K562 (cell line): ENCODE measurements around the gene TMCO4. TPM values are rescaled to one million over a fixed set of nuclear protein-coding genes. Genes with fewer than 3 reads are reported as not detected.
A peak's percentile ranks its signal among the peaks of the same experiment; 100 is the strongest.

Experiments used
- ATAC-seq: fragments of 200-7000 bp; cut with Tn5 transposase; 3 replicates; pipeline ENCODE4 v1.9.1; 2020; ENCODE audit warnings: moderate library complexity
- BruUV-seq: library from RNA; stranded (reverse); fragments of 400-500 nt; replicated peaks from 2 replicates; lab custom pipeline; 2021; lab: Mats Ljungman, UMichigan
- CTCF ChIA-PET: fragments of 300-600 bp; formaldehyde crosslinking; extraction: SDS; loops from one replicate; lab custom pipeline; 2021; ENCODE audit warnings: low intra/inter-chr PET ratio; lab: Yijun Ruan, JAX
- POLR2A ChIA-PET: fragments of 300-600, 350-650 bp; sonication (Branson Sonifier 250); formaldehyde crosslinking; extraction: SDS; loops from one replicate; lab custom pipeline; 2021; ENCODE audit warnings: antibody characterized with exemption, inconsistent platforms; lab: Yijun Ruan, JAX
- DNase-seq, 4 experiments: peaks; one replicate each; pipeline versions ENCODE4 v3.0.0 to v3.0.0-alpha.2; 2011 to 2018; ENCODE audit warnings: low spot score in 3 of 4, mixed read lengths in 3 of 4; ENCODE audit errors: extremely low read depth in 1 of 4
- FAIRE-seq: peaks from 2 replicates; lab custom pipeline; 2011; peaks lifted over from hg19 to GRCh38; lab: Jason Lieb, UNC
- H2AFZ ChIP-seq: 2 replicates; pipeline ENCODE4 v1.6.0; 2011; ENCODE audit warnings: low read depth, low read length, control low read depth, inconsistent platforms
- H3K27ac ChIP-seq: fragments of 200-600 bp; 3 replicates; pipeline ENCODE4 v1.8.0; 2011; ENCODE audit warnings: low read depth, mild to moderate bottlenecking, control low read depth, inconsistent platforms, low read length, moderate library complexity, mixed read lengths; ENCODE audit errors: extremely low read depth
- H3K27me3 ChIP-seq, 2 experiments: fragments of 300-600 bp in 1 of 2; 2 replicates in 1 of 2; 3 replicates in 1 of 2; pipeline versions ENCODE4 v1.6.0 to v1.8.0; 2011; ENCODE audit warnings: inconsistent platforms in 2 of 2, low read length in 2 of 2, mild to moderate bottlenecking in 1 of 2, mixed read lengths in 1 of 2, moderate library complexity in 1 of 2; ENCODE audit not compliant: control insufficient read depth in 2 of 2, insufficient read depth in 2 of 2
- H3K36me3 ChIP-seq: fragments of 300-600 bp; 3 replicates; pipeline ENCODE4 v1.8.0; 2011; ENCODE audit warnings: mild to moderate bottlenecking, low read length, inconsistent platforms; ENCODE audit not compliant: control insufficient read depth, insufficient read depth
- H3K4me1 ChIP-seq, 2 experiments: fragments of 200-600 bp in 1 of 2; replicated peaks in 1 of 2; 2 replicates in 1 of 2; 3 replicates in 1 of 2; pipeline versions ENCODE4 v1.5.1 to v1.8.0; 2011; ENCODE audit warnings: inconsistent platforms in 2 of 2, low read length in 2 of 2, mild to moderate bottlenecking in 1 of 2, mixed read lengths in 1 of 2, moderate library complexity in 1 of 2; ENCODE audit not compliant: control insufficient read depth in 2 of 2, insufficient read depth in 2 of 2
- H3K4me2 ChIP-seq: 2 replicates; pipeline ENCODE4 v1.6.1; 2011; ENCODE audit warnings: low read length, control low read depth, inconsistent platforms, mixed read lengths; ENCODE audit not compliant: insufficient read depth
- H3K4me3 ChIP-seq: fragments of 200-600 bp; sonication (generic), shearing (Covaris generic); 2 replicates; pipeline ENCODE4 v1.5.1; 2016; ENCODE audit warnings: control low read depth, inconsistent platforms
- H3K79me2 ChIP-seq: fragments of 200-600 bp; 3 replicates; pipeline ENCODE4 v1.8.0; 2011; ENCODE audit warnings: low read length, inconsistent platforms; ENCODE audit not compliant: control insufficient read depth, insufficient read depth
- H3K9ac ChIP-seq, 2 experiments: 2 replicates each; pipeline versions ENCODE4 v1.6.0 to v1.6.1; 2011; ENCODE audit warnings: low read depth in 2 of 2, low read length in 2 of 2, control low read depth in 1 of 2, inconsistent platforms in 1 of 2, mild to moderate bottlenecking in 1 of 2, mixed read lengths in 1 of 2; ENCODE audit not compliant: insufficient read depth in 1 of 2
- H3K9me1 ChIP-seq: one replicate; pipeline ENCODE4 v1.6.0; 2011; ENCODE audit warnings: inconsistent platforms, mild to moderate bottlenecking, low read length, moderate library complexity; ENCODE audit not compliant: control insufficient read depth, insufficient read depth
- H3K9me3 ChIP-seq: replicated peaks from 2 replicates; pipeline ENCODE4 v1.5.1; 2011; ENCODE audit warnings: low read depth, low read length, inconsistent platforms; ENCODE audit not compliant: control insufficient read depth, insufficient read depth
- H4K20me1 ChIP-seq: replicated peaks from 2 replicates; pipeline ENCODE4 v1.6.1; 2011; ENCODE audit warnings: low read length, inconsistent platforms, mixed read lengths; ENCODE audit not compliant: control insufficient read depth, insufficient read depth
- BRF1 ChIP-seq: IDR thresholded peaks from 3 replicates; pipeline ENCODE4 v1.6.1; 2011; ENCODE audit warnings: borderline replicate concordance, mild to moderate bottlenecking; ENCODE audit not compliant: insufficient read length; ENCODE audit errors: extremely low read depth
- NFIC ChIP-seq: fragments of 450-650 bp; IDR thresholded peaks from 2 replicates; pipeline ENCODE4 v1.6.1; 2017; ENCODE audit warnings: mild to moderate bottlenecking, inconsistent platforms
- NFIX ChIP-seq: fragments of 250-450 bp; sonication (Bioruptor Pico); IDR thresholded peaks from 2 replicates; pipeline ENCODE4 v1.4.0; 2020; ENCODE audit warnings: low read depth, mild to moderate bottlenecking, moderate library complexity
- XRCC3 ChIP-seq: fragments of 450-650 bp; IDR thresholded peaks from 2 replicates; pipeline ENCODE4 v1.6.1; 2017; ENCODE audit warnings: mild to moderate bottlenecking, moderate library complexity
- ZBTB7A ChIP-seq: IDR thresholded peaks from 2 replicates; pipeline ENCODE4 v1.6.1; 2011; ENCODE audit warnings: low read depth, mild to moderate bottlenecking, low read length, moderate library complexity, borderline replicate concordance; ENCODE audit not compliant: control insufficient read depth
- ZNF224 ChIP-seq: sonication (generic); formaldehyde crosslinking; IDR thresholded peaks from 2 replicates; pipeline ENCODE4 v1.8.0; 2022; ENCODE audit warnings: mild to moderate bottlenecking, missing genetic modification reagents
- ZNF785 ChIP-seq: fragments of 250-450 bp; sonication (Bioruptor Pico); IDR thresholded peaks from 2 replicates; pipeline ENCODE4 v1.4.0; 2020; ENCODE audit warnings: mild to moderate bottlenecking
- WGBS: fragments of 100-300 bp; shearing (Covaris generic); methylation state at CpG from one replicate; pipeline ENCODE4 v1.1.6; 2016; ENCODE audit warnings: low coverage, mixed read lengths; ENCODE audit not compliant: insufficient coverage; ENCODE audit errors: missing lambda C conversion rate; 5-methylcytosine and 5-hydroxymethylcytosine counted together
- in situ Hi-C: fragments of 300-500 bp; cut with MboI; formaldehyde crosslinking; loops from 4 replicates; pipeline ENCODE4 v1.15.0; 2018; ENCODE audit warnings: inconsistent platforms, mixed read lengths
- intact Hi-C: fragments of 100-400 bp; cut with micrococcal nuclease; formaldehyde crosslinking; loops from 2 replicates; pipeline ENCODE4 v1.14.2; 2022
- polyA plus RNA-seq, 8 experiments: library from polyadenylated mRNA; depleted of rRNA in 4 of 8; stranded (reverse) in 5 of 8; unstranded in 3 of 8; fragments of >200 nt; fragmentation: Nextera tagmentation in 2 of 8; fragmentation: Illumina TruSeq in 1 of 8; extraction: Ambion mirVana in 2 of 8; extraction: Trizol in 1 of 8; gene quantifications; 2 replicates each; pipeline versions ENCODE4 v1.2.1 to v1.2.3, GENCODE V29; 2011 to 2014; ENCODE audit warnings: inconsistent platforms in 1 of 8, missing spikeins in 1 of 8
- total RNA-seq, 7 experiments: library from RNA; depleted of rRNA in 6 of 7; stranded (reverse); fragments of >200 nt in 6 of 7; fragmentation: Illumina TruSeq in 2 of 7; extraction: Trizol in 2 of 7; gene quantifications; 2 replicates each; pipeline versions ENCODE4 v1.2.1 to v1.2.3, GENCODE V29; 2011 to 2021; ENCODE audit warnings: low replicate concordance in 1 of 7
- TF ChIP-seq, protein P1 (sequence below): fragments of 450-650 bp; IDR thresholded peaks from 2 replicates; pipeline ENCODE4 v1.6.1; 2018; ENCODE audit warnings: mild to moderate bottlenecking, low read depth; ENCODE audit not compliant: partially characterized antibody
- TF ChIP-seq, protein P2 (sequence below): sonication (generic); formaldehyde crosslinking; IDR thresholded peaks from 2 replicates; pipeline ENCODE4 v1.9.0; 2022; ENCODE audit warnings: mild to moderate bottlenecking, missing genetic modification reagents

The TMCO4 gene
- total and polyA plus RNA-seq, 9 of the 15 experiments (the other 6 are each of a cell fraction or from before 2014, with no cell fraction given), result 0.06 to 2.1 (median 1.2) TPM

DNA sequence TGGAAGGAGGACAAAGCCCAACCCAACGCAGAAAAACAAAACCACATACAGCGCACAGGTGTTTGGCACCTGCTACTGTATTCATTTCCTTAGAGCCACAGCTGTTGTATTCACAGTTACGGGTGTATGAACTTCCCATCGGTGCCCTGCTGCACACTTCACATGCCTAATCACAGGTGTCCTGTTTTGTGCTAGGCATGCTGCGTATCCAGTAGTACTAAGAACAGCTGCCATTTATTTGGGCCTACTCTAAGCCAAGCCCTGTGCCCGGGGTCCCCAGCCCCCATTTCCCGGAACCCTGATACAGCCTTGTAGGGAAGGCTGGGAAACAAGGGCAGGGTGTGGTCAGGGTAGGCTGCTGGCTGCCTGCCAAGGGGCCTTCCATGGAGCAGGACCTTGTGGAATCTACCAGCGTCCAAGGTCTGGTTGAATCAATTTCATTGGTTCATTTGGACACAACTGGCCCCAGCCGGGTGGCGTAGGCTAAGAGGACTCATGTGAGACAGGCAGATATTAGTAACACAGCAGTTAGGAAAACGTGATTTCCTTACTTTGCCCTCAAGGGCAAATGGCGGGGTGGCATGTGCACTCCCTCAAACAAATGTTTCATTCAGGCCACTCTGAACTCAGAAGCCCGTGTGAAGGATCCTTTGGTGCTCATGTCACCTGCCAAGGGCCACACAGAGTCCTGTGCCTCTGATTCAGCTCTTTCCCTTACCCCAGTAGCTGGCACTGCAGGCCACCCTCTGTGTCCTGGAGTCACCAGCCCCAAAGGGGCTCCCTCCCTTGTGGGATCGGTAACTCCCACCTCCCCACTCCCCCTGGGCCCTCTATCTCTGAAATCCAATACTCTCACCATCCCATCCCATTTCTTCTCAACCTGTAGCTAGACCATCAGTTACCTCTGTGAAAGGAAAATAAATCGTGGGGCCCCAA is 16.4 kb upstream of the TMCO4 start:
- TF ChIP-seq NFIX (CRISPR knock-in tag) (peak; percentile 42), ZNF785 (CRISPR knock-in tag) (no peak), ZNF224 (no peak), BRF1 (no peak), XRCC3 (no peak), ZBTB7A (no peak), NFIC (peak; percentile 79)
- TF ChIP-seq, protein P1, sequence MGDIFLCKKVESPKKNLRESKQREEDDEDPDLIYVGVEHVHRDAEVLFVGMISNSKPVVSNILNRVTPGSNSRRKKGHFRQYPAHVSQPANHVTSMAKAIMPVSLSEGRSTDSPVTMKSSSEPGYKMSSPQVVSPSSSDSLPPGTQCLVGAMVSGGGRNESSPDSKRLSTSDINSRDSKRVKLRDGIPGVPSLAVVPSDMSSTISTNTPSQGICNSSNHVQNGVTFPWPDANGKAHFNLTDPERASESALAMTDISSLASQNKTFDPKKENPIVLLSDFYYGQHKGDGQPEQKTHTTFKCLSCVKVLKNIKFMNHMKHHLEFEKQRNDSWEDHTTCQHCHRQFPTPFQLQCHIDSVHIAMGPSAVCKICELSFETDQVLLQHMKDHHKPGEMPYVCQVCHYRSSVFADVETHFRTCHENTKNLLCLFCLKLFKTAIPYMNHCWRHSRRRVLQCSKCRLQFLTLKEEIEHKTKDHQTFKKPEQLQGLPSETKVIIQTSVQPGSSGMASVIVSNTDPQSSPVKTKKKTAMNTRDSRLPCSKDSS, result no peak
- TF ChIP-seq, protein P2, sequence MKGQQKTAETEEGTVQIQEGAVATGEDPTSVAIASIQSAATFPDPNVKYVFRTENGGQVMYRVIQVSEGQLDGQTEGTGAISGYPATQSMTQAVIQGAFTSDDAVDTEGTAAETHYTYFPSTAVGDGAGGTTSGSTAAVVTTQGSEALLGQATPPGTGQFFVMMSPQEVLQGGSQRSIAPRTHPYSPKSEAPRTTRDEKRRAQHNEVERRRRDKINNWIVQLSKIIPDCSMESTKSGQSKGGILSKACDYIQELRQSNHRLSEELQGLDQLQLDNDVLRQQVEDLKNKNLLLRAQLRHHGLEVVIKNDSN (CRISPR knock-in tag), result no peak
- TF ChIP-seq, all 486 proteins: peak for 2
- Histone ChIP-seq H3K9me1 (no peaks in the 10 kb centered on the region), H4K20me1 (no peaks in the 10 kb centered on the region; the same call in none of the 2 replicates), H3K27me3 (peaks cover 44 to 63% of the 10 kb centered on the region in 2 experiments), H3K4me2 (no peak overlapping the region), H3K36me3 (no peaks in the 10 kb centered on the region), H3K9ac (no peak overlapping the region), H3K4me3 (no peak overlapping the region), H3K79me2 (no peaks in the 10 kb centered on the region), H3K9me3 (no peaks in the 10 kb centered on the region), H3K27ac (no peak overlapping the region), H3K4me1 (peaks cover 0 to 2% of the 10 kb centered on the region in 2 experiments; a peak in 2 of 5 replicates), H2AFZ (no peak overlapping the region)
- ChIA-PET CTCF (no interaction called here), POLR2A (interaction anchor here (0.7 kb wide), 1 partner anchor 131 kb away, joined by 3 read pairs; no protein-coding TSS in a partner anchor)
- BruUV-seq, result no TSS peak
- WGBS, result 7% methylated on average over 14 of the region's 15 CpGs
- DNase-seq (peak in 1 of 4 experiments; percentile 17), FAIRE-seq (no peak), ATAC-seq (no peak)
- in situ Hi-C loops (no loop called here), intact Hi-C loops (no loop called here)
